Prostate gland (tissue), 2 donors: Measurements from ENCODE around the gene TOPORS. TPM values are rescaled to one million over a fixed set of nuclear protein-coding genes. Genes with fewer than 3 reads are reported as not detected.

Experiments used
- DNase-seq: peaks from one replicate; pipeline ENCODE4 v3.0.0-alpha.2; 2019; ENCODE audit warnings: low spot score
- H3K27ac ChIP-seq, 2 donors: fragments of 200-600 bp; sonication (generic); 2 replicates each; pipeline ENCODE4 v1.5.1; 2017 to 2019
- H3K27me3 ChIP-seq: fragments of 200-600 bp; sonication (generic); replicated peaks from 2 replicates; pipeline ENCODE4 v1.5.1; 2019; ENCODE audit not compliant: insufficient read depth
- H3K36me3 ChIP-seq, 2 donors: fragments of 200-600 bp; sonication (generic); 1 replicate in 1 of 2; 2 replicates in 1 of 2; pipeline versions ENCODE4 v1.5.1 to v1.8.1; 2017 to 2019
- H3K4me1 ChIP-seq: fragments of 200-600 bp; sonication (generic); replicated peaks from 2 replicates; pipeline ENCODE4 v1.5.1; 2019
- H3K4me3 ChIP-seq, 2 donors: fragments of 200-600 bp; sonication (generic); 2 replicates each; pipeline ENCODE4 v1.5.1; 2017 to 2019
- H3K9me3 ChIP-seq: fragments of 200-600 bp; sonication (generic); 2 replicates; pipeline ENCODE4 v1.5.1; 2017
- CTCF ChIP-seq, 4 experiments: fragments of 200-600 bp in 2 of 4; fragments of 450-650 bp in 2 of 4; sonication (generic) in 2 of 4; IDR thresholded peaks; 1 replicate in 3 of 4; 2 replicates in 1 of 4; pipeline ENCODE4 v1.5.1; 2016 to 2019; ENCODE audit warnings: antibody characterized with exemption in 4 of 4, mild to moderate bottlenecking in 2 of 4, moderate library complexity in 2 of 4
- POLR2A ChIP-seq: fragments of 450-650 bp; IDR thresholded peaks from one replicate; pipeline ENCODE4 v1.6.1; 2016; ENCODE audit warnings: antibody characterized with exemption, mild to moderate bottlenecking
- POLR2AphosphoS5 ChIP-seq: sonication (generic); formaldehyde crosslinking; IDR thresholded peaks from one replicate; pipeline ENCODE4 v1.6.1; 2017; ENCODE audit warnings: antibody characterized with exemption
- WGBS: methylation state at CpG from one replicate; pipeline ENCODE4 v1.1.5; 2018; 5-methylcytosine and 5-hydroxymethylcytosine counted together
- intact Hi-C: fragments of 100-400 bp; cut with DNase I; formaldehyde crosslinking; loops from one replicate; pipeline ENCODE4 v1.14.2; 2022
- total RNA-seq, 2 donors: library from RNA; depleted of rRNA; stranded (reverse); fragments of >200 nt; gene quantifications; one replicate each; pipeline ENCODE4 v1.1.0, GENCODE V29; 2016

Gene TOPORS
- total RNA-seq, 2 donors from 2014 or later, result 18.2 to 27.2 TPM

GRCh38 chr9:32501868-32502267 lies 50.5 kb downstream of the TOPORS start:
- Histone ChIP-seq H3K9me3 (no peaks in the 10 kb centered on the region), H3K27ac (no peak overlapping the region), H3K4me1 (no peaks in the 10 kb centered on the region), H3K4me3 (no peak overlapping the region), H3K36me3 (no peaks in the 10 kb centered on the region), H3K27me3 (no peaks in the 10 kb centered on the region)
- no peak for TF ChIP-seq POLR2A
- WGBS, result 93% methylated on average over 1 of the region's 1 CpG
- DNase-seq, result no peak
- intact Hi-C loops, result no loop called here

- no peaks in the 10 kb centered on the region for H3K4me1 ChIP-seq
- intact Hi-C loops, result no loop called here
- H3K27ac ChIP-seq, result no peak overlapping the region
- DNase-seq, result no peak
- H3K36me3 ChIP-seq, result no peaks in the 10 kb centered on the region
- H3K4me3 ChIP-seq, result no peak overlapping the region
- H3K9me3 ChIP-seq, result no peaks in the 10 kb centered on the region
- no peak for TF ChIP-seq CTCF (IDR thresholded peaks at IDR 0.05)
- no peak for TF ChIP-seq POLR2A
- no peak for TF ChIP-seq POLR2AphosphoS5
- H3K27me3 ChIP-seq, result no peaks in the 10 kb centered on the region
- WGBS, result 88% methylated on average over 2 of the region's 2 CpGs
These were observed 51.6 kb downstream of the TOPORS start for GRCh38 chr9:32500768-32501167.

GRCh38 chr9:32497921-32498320 lies 54.5 kb downstream of the TOPORS start:
- H3K27ac ChIP-seq, result no peak overlapping the region
- no peaks in the 10 kb centered on the region for H3K27me3 ChIP-seq
- H3K4me1 ChIP-seq, result no peaks in the 10 kb centered on the region
- no peak overlapping the region for H3K4me3 ChIP-seq
- DNase-seq, result no peak
- intact Hi-C loops, result no loop called here
- H3K36me3 ChIP-seq, result no peaks in the 10 kb centered on the region
- no peak for TF ChIP-seq CTCF (IDR thresholded peaks at IDR 0.05)
- no peak for TF ChIP-seq POLR2AphosphoS5
- no peak for TF ChIP-seq POLR2A
- no peaks in the 10 kb centered on the region for H3K9me3 ChIP-seq

- Histone ChIP-seq H3K36me3 (peaks cover 0 to 6% of the 10 kb centered on the region in 2 donors), H3K27ac (no peak overlapping the region), H3K9me3 (no peaks in the 10 kb centered on the region), H3K4me3 (no peak overlapping the region), H3K4me1 (no peaks in the 10 kb centered on the region), H3K27me3 (no peaks in the 10 kb centered on the region)
- no peak for DNase-seq
- 73% methylated on average over 3 of the region's 3 CpGs for WGBS
- intact Hi-C loops, result no loop called here
- TF ChIP-seq POLR2A (no peak), POLR2AphosphoS5 (no peak), CTCF (IDR thresholded peaks at IDR 0.05) (no peak)
These were observed 61.8 kb downstream of the TOPORS start for GRCh38 chr9:32490601-32491000.

Other genes with a start within 250 kb of the TOPORS start
- 10 to 100 TPM; 31.7 to 66.6 TPM for gene ACO1, start 167.9 kb downstream of the TOPORS start, total RNA-seq
- gene RIGI, start 26.4 kb downstream of the TOPORS start, total RNA-seq, result 1 to 10 TPM; 8.2 to 9.5 TPM
- 1 to 10 TPM; 6.4 to 8.3 TPM for gene SMIM27, start 259 bp downstream of the TOPORS start, total RNA-seq
- gene NDUFB6, start 20.6 kb upstream of the TOPORS start, total RNA-seq, result 10 to 100 TPM; 43.0 to 56.4 TPM
- gene TAF1L, start 83.1 kb upstream of the TOPORS start, total RNA-seq, result 1 to 10 TPM in 1 of 2 donors, not detected in 1; 2.0 TPM
- not detected for gene TMEM215, start 231.0 kb upstream of the TOPORS start, total RNA-seq